Activated gamma-delta T cell treated with anti-CD3 and anti-CD28 coated beads, Interleukin-2, amount 50 U/mL, for 16 hours (primary cell): Measurements from ENCODE around the gene CERT1.

ENCODE experiments used
- DNase-seq: peaks from one replicate; pipeline ENCODE4 v3.0.0-alpha.2; 2020; ENCODE audit warnings: low read depth

CERT1 gene

DNA sequence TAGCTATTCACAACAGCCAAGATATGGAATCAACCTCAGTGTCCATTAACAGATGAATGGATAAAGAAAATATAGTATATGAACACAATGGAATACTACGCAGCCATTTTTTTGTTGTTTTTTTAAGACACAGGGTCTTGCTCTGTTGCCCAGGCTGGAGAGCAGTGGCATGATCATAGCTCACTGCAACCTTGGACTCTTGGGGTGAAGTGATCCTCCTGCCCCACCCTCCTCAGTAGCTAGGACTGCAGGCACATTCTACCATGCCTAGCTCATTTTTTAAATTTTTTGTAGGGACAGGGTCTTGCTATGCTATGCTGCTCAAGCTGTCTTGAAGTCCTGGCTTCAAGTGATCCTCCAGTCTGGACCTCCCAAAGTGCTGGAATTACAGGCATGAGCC, 38.5 kb downstream of the CERT1 start:
- DNase-seq = no peak

DNA sequence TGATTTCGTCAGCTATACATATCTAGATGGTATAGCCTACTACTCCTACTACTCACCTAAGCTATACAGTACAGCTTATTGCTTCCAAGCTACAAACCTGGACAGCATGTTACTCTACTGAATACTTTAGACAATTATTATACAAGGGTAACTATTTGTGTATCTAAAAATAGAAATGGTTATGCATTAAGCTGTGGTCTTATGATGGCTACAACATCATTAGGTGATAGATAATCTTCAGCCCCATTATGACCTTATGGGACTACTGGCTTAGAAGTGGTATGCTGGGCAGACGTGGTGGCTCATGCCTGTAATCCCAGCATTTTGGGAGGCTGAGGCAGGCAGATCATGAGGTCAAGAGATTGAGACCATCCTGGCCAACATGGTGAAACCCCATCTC, 40.2 kb downstream of the CERT1 start:
- DNase-seq = no peak

DNA sequence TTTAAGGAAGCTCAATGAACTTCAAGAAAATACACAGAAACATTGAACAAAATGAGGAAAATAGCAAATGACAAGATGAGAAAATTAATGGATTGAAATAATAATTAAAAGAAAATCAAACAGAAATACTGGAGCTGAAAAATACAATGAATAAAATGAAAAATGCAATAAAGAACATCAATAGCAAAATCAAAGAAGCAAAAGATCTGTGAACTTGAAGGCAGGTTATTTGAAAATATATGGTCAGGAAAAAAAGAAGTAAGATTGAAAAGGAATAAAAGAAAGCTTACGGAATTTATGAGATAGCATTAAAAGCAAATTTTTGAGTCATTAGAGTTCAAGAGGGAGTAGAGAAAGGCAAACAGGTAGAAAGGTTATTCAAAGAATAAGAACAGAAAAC, 42.4 kb downstream of the CERT1 start:
- DNase-seq = no peak

DNA sequence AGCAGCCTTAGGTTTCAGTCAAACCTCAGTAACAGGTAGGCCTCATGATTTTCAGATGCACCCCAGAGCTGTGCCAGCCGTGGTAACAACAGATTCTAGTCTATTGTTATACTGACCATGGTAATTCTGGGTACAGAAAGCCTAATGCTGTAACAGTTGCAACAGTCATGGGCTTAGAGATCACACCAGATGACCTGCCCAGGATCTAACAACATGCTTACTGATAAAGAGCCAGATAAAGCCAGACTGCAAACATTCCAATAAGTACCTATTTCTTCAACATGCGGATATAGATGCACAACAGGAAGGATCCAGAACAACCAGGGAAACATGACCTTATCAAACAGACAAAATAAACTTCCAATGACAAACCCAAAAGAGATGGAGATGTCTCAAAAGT, 42.8 kb downstream of the CERT1 start:
- no peak for DNase-seq

DNA sequence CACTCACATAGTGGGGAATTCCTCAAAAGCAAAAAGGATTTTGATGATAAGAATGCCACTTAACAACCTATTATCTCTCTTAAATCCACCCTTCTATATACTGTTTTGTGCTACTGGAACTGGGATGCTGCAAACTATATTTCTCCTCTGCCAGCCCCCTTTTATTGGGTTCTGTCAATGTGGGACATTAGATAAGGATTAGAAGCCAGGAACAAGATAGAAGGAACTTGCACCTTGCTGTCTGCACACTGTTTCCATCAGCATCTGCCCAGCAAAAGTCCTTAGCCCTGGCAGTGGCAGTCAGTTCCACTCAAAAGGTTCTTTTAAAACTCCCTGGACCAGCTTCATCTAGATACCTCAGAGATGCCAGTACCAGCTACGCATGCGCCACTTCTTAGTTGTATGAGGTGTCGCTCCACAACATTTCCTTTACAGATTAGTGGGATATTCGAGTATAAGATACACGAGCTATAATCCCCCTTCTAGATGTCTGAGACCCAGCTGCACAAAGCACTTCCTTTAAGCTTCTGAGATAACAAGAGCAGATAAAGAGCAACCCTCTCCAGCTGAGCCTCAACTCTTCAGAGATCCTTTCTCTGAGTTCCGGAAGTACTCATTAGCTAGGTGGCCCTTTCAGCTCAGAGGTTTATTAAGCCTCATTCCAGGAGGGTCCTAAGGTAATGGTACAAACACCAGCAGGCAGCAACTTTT, 45.3 kb downstream of the CERT1 start:
- DNase-seq = no peak

DNA sequence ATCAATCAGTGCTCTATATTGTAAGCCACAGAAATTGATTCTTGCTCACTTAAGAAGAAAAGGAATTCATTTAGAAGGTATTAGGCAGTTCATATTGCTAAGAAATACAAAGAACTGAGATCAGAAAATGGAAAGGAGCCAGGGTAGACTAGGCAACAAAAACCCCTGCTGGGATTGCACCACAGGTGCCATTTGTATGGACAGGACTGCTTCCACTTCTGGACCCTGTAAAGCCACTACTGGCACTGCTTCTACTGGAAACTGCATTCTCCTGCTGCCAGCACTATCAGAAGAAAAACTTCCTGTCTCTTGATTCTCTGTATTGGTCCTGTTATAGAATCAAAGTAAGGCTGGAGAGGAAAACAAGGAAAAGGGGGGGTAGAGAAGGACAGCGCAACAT, 45.9 kb downstream of the CERT1 start:
- no peak for DNase-seq

DNA sequence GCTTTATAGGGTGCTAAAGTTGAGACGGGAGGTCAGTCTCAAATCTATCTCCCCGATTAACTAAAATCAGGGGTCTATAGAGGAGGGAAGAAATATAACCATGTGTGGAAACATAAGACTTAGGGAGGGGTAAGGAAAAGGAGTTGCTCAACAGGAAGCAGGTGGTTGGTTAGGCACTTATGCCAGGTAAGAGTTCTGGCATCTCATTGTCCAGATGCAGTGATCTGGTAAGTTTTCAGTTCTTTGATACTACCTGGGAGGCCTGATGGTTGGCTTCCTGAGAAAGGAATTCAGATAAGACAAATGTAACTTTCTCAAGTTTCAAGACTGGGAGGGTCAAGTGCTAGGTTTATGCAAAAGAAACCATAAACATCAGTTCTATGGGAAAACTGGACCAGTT, 47.7 kb downstream of the CERT1 start:
- DNase-seq = no peak

DNA sequence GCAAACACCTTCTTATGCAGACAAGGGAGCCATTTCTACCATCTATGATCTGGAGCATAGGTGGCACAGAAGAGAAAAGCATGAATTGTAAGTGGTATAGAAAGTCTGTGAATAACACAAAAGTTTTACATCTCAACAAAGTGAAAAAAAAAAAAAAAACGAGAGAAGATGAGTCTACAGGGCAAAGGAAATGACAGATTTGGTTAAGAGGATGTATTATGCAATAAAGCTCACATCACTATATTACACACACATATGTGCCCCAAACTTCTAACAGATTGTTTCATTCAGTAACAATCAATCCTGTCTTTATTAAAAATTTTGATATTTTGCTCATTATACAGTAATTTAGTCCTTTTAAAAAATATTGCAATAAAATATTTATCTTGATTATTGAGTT, 49.8 kb downstream of the CERT1 start:
- no peak for DNase-seq

DNA sequence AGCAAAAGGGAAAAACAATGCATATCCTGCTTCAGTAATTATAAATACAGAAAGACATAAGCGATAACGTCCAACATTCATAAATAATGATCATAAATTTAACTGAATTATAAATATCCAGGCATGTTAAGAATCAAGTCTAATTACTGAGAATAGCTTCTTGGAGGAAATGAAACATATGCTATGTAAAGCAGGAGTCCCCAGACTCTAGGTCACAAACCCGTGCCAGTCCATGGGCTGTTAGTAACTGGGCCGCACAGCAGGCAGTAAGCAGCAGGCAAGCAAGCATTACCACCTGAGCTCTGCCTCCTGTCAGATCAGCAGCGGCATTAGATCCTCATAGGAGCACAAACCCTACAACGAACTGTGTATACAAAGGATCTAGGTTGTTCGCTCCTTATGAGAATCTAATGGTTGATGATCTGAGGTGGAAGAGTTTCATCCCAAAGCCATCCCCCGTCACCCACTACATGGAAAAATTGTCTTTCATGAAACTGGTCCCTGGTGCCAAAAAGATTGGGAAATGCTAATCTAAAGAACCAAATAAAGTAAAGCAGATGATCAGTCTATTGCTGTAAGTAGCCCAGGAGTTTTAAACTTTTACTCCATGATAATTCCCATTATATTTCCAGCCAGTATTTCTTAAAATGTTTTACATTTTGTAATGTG, 50.4 kb downstream of the CERT1 start:
- no peak for DNase-seq

DNA sequence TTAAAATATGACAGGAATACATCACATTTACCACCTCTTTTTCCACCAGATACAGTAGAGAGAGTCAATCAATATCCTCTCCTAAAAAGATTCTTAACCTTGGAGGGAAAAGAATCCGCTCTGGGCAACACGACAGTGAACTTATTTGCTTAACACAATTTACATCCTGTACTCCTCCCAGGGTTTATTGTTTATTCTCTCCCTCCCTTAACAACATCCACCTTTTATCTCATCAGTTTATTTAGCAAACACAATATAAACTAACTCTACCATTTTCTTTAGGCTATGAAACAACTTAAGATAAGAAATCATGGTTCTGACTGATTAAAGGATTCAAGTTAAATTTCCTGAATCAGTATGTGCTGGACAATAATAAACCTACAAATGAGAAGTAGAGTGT, 50.9 kb downstream of the CERT1 start:
- no peak for DNase-seq

DNA sequence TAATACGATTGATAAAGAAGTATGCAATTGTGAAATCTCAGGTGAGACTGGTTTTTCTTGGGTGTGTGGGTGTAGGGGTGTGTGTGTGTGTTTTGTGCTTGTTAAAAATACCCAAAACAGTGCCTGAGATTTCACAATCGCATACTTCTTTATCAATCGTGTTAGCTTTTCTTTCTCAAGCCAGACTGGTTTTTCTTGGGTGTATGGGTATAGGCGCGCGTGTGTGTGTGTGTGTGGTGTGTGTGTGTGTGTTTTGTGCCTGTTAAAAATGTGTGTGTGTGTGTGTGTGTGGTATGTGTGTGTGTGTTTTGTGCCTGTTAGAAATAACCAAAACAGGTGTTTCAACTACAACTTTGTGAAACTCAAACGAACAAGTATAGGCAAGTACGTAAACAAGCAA, 53.7 kb downstream of the CERT1 start:
- no peak for DNase-seq

DNA sequence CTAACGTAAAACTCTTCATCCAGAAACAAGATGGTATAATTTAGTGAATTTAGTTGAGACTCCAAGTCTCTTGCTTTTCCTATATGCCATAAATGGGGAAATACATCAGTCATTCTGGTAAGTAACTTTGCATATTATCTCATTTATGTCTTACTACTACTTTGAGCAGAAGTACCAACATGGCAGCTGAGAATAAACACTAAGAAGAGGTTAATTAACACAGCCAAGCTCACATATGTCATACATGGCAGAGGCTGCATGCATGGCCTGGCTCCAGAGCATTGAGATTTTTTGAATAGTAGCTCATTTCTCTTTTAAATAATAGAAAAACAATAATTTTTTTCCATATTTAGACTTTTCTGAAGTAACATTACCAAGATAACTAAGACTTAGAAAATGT, 54.3 kb downstream of the CERT1 start:
- no peak for DNase-seq

DNA sequence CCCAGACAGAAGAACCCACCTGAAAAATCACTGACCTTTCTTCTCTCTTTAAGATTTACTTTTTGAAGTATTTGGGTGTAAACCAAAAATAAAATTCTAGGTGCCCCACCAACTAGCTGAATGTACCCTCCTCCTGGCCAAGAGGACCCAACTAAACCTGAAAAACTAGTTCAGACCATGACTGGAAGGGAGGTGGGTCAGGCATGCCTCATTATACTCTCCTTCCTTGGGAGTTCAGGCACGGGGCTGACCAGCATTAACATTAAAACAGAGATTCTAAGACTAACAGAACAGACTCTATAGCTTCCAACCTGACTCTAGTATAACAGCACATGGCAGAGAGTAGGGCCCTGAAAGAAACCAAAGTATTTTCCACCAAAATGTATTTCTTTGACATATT, 61.4 kb downstream of the CERT1 start:
- DNase-seq = no peak

DNA sequence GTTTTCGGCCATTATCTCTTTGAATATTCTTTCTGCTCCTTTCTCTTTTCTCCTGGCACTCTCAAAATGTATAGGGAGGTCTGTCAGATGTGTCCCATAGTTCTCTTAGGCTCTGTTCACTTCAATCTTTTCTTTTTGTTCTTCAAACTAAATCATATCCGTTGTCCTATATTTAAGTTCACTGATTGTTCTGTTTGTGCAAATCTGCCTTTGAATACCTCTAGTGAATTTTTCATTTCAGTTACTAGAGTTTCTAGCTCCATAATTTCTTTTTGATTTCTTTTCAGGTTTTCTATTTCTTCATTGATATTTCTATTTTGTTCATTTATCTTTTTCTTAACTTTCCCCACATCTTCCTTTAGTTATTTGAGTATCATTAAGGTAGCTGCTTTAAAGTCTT, 65.4 kb downstream of the CERT1 start:
- DNase-seq = no peak

DNA sequence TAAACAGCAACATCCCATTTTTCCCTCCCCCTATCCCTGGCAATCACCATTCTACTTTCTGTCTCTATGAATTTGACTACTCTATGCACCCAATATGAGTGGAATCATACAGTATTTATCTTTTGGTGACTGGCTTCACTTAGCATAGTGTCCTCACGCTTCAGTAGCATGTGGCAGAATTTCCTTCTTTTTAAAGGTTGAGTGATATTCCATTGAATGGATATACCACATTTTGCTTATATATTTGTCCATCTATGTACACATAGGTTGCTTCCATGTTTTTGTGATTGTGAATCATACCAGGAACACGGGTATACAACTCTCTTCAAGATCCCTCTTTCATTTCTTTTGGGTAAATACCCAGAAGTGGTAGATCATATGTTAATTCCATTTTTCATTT, 69.9 kb downstream of the CERT1 start:
- no peak for DNase-seq

DNA sequence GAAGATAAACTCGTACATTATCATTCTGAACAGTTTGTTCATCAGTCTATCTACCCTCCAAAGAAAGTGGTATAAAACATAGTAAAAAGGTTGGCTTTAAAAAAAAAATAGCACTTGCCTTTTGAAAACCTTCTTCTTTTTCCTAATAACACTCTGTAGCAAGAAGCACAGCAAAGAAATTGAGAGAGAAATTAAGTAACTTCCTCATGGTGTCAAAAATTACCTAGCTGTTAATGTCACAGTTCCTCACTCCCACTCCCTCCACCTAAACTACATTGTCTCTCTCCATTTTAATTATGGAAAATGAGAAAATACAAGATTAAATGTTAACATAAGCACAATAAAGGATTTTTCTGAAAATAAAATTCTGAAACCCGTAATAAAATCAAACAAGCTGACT, 72.2 kb downstream of the CERT1 start:
- DNase-seq = no peak

DNA sequence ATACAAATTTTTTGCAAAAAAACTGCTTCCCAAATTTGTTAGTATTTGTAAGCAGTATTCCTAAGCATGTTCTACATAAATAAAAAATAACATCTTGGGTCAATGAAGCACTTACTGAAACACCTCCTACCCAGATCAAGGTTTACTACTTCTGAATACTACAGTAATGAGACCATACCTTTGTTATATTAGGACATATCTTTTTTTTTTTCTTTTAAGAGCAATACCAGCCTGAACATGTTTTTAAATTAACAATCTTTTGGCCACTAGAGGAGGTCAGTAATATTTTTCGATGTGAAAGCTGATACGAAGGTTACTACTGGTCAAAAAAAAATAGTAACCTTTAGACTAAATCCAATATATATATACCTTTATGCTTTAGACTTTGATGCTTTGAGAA, 72.7 kb downstream of the CERT1 start:
- DNase-seq = no peak

DNA sequence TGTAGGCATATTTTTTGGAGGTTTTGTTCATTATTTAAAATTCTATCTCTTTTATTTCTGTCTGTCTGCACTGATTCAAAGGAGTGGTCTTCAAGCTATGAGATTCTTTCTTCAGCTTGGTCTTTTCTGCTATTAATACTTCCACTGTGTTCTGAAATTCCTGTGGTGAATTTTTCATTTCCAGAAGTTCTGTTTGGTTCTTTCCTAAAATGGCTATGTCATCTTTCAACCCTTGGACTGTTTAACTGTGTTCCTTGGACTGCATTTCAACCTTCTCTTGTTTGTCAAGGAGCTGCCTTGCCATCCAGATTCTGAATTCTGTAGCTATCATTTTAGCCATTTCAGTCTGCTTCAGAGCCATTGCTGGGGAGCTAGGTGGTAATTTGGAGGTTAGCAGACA, 76.3 kb downstream of the CERT1 start:
- no peak for DNase-seq

DNA sequence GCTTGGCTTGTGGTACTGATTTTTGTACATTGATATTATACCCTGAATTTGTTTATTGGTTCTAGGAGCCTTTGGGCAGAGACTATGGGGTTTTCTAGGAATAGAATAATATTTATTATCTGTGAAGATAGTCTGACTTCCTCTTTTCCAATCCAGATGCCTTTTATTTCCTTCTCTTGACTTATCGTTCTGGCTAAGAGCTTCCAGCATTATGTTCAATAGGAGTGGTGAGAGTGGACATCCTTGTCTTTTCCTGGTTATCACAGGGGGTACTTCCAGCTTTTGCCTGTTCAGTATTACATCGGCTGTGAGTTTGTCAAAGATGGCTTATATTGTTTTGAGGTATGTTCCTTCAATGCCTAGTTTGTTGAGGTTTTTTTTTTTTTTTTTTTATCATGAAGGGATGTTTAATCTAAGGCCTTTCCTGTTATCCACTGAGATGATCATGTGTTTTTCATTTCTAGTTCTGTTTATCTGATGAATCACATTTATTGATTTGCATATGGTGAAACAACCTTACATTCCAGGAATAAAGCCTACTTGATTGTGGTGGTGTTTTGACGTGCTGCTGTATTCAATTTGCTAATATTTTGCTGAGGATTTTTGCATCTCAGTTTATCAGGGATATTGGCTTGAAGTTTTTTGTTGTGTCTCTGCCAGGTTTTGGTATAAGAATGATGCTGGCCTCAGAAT, 77.5 kb downstream of the CERT1 start:
- DNase-seq = no peak

DNA sequence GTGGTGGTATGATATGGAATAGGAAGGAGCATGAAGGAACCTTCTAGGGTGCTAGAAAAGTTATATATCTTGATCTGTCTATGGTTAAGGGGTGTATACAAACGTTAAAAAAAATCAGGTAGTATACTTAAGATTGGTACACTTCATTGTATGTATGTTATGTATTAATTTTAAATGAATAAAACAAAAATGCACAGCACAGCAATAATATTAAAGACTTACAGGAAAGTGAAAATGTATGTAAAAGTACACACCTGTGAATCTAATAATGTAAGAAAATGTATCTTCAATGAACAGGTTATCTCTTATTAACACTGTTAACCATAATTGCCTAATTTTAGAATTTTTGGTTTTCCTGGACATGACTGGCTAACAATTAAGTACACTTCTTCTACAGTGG, 97.2 kb downstream of the CERT1 start:
- no peak for DNase-seq

DNA sequence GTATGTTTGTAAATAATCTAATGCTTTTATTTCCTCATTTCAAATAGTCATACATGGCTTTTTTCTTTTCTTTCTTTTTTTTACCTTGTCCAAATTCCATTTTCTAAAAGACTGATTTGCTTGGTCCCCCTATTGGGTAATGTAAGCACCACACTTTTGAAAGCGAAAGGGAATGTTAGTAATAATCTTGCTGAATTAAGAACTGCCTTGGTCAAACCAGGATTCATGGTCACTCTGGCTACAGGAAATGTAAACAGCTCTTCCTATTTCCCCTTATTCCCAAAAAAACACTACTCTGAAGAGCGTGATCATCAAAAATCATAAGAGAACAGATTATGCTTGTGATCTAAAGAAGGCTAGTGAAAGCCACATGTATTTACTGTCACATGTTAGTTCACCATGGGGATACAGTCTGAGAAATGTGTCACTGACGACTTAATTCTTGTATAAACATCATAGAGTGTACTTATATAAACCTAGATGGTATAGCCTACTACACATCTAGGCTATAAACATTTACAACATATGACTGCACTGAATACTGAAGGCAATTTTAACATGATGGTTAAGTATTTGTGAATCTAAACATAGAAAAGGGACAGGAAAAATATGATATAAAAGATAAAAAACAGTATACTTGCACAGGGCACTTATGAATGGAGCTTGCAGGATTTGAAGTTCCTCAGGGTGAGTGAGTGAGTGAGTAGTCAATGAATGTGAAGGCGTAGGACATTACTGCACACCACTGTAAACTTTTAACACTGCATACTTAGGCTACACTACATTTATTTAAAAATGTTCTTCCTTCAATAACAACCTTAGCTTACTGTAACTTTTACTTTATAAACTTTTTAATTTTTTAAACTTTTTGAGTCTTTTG, 99.1 kb downstream of the CERT1 start:
- no peak for DNase-seq

DNA sequence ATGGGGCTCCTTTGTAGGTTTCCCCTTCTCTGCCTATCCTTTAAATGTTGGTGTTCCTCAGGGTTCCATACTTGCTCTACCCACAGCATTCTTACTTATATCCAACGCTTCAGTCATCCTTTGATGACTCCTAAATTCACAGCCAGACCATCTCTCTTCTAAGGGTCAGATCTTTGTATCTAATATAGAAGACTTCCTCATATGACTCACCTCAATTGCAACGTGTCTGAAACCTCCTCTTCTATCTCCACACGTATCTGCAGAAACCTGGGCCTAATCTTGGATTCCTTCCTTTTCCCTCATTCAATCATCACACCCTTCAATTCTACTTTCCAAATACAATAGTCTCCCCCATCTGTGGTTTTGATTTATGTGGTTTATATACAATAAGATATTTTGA, 106.1 kb downstream of the CERT1 start:
- no peak for DNase-seq

DNA sequence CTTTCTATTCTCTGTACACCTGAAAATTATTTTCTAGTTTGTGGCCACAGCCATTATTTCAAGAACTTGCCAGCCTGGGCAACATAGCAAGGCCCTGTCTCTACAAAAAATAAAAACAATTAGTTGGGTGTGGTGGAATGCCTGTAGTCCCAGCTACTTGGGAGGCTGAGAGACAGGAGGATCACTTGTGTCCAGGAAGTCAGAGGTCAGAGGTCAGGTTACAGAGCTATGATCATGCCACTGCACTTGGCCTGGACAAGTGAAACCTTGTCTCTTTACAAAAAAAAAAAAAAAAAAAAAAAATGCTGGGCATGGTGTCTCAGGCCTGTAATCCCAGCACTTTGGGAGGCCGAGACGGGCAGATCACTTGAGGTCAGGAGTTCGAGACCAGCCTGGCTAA, 116.2 kb downstream of the CERT1 start:
- DNase-seq = no peak
